AG04450 (cell line): ENCODE results near the gene IQCE. TPM values are rescaled to one million over a fixed set of nuclear protein-coding genes. Genes with fewer than 3 reads are reported as not detected.

ENCODE experiments used
- CTCF ChIA-PET: fragments of 300-600, 350-600 bp; formaldehyde crosslinking; extraction: SDS; loops from one replicate; lab custom pipeline; 2022; ENCODE audit warnings: antibody characterized with exemption, inconsistent platforms; lab: Charles Lee
- POLR2A ChIA-PET: fragments of 350-600 bp; formaldehyde crosslinking; extraction: SDS; loops from one replicate; lab custom pipeline; 2021; ENCODE audit warnings: antibody characterized with exemption, inconsistent platforms; lab: Yijun Ruan, JAX
- DNase-seq: peaks from one replicate; pipeline ENCODE4 v3.0.0-alpha.2; 2011; ENCODE audit warnings: low read depth, low spot score
- H3K27ac ChIP-seq: one replicate; pipeline ENCODE4 v1.5.1; 2012; ENCODE audit warnings: low read depth, low read length, control low read depth
- H3K27me3 ChIP-seq: one replicate; pipeline ENCODE4 v1.6.0; 2012; ENCODE audit warnings: low read length; ENCODE audit not compliant: control insufficient read depth, insufficient read depth
- H3K4me3 ChIP-seq: 2 replicates; pipeline ENCODE4 v1.5.1; 2011; ENCODE audit warnings: mild to moderate bottlenecking, low read depth, low read length, control low read depth
- H3K9me3 ChIP-seq: 2 replicates; pipeline ENCODE4 v1.5.1; 2012; ENCODE audit warnings: low read length; ENCODE audit not compliant: control insufficient read depth, insufficient read depth
- CTCF ChIP-seq: IDR thresholded peaks from 2 replicates; pipeline ENCODE4 v1.5.1; 2011; ENCODE audit warnings: low read depth, low read length, control low read depth, inconsistent platforms
- polyA plus RNA-seq: library from polyadenylated mRNA; depleted of rRNA; stranded (reverse); fragments of >200 nt; gene quantifications from 2 replicates; pipeline ENCODE4 v1.2.3, GENCODE V29; 2011

Gene IQCE
- polyA plus RNA-seq, 1 experiment: 6.8 TPM

- CTCF ChIA-PET: no interaction called here
- POLR2A ChIA-PET: no interaction called here
- H3K27ac ChIP-seq: no peak overlapping the region
- H3K9me3 ChIP-seq: no peaks in the 10 kb centered on the region
- DNase-seq: no peak
- no peak for TF ChIP-seq CTCF
- no peaks in the 10 kb centered on the region for H3K27me3 ChIP-seq
- no peak overlapping the region for H3K4me3 ChIP-seq
Observed at GRCh38 chr7:2570021-2570420, 11.2 kb downstream of the IQCE start.

GRCh38 chr7:2571409-2571808 is 12.6 kb downstream of the IQCE start:
- ChIA-PET POLR2A (interaction anchor here (1.6 kb wide), 1 partner anchor 60 kb away, joined by 4 read pairs; the partner anchor contains the start of gene TTYH3), CTCF (interaction anchor here (1.3 kb wide), 1 partner anchor 139 kb away, joined by 3 read pairs; no protein-coding TSS in a partner anchor)
- H3K9me3 ChIP-seq: no peaks in the 10 kb centered on the region; the same call in 1 of the 2 replicates
- no peak for DNase-seq
- no peaks in the 10 kb centered on the region for H3K27me3 ChIP-seq
- no peak overlapping the region for H3K27ac ChIP-seq
- no peak for TF ChIP-seq CTCF
- H3K4me3 ChIP-seq: no peak overlapping the region

- POLR2A ChIA-PET: interaction anchor here (0.9 to 1.6 kb wide), 2 partner anchors 59 to 156 kb away, joined by 4 read pairs; partner anchors contain the start of gene TTYH3
Observed at GRCh38 chr7:2572101-2572842, 13.5 kb downstream of the IQCE start.

GRCh38 chr7:2573761-2574160 is 15.0 kb downstream of the IQCE start:
- ChIA-PET POLR2A (no interaction called here), CTCF (interaction anchor here (1.0 kb wide), 1 partner anchor 107 kb away, joined by 3 read pairs; no protein-coding TSS in a partner anchor)
- Histone ChIP-seq H3K4me3 (no peak overlapping the region), H3K27me3 (no peaks in the 10 kb centered on the region), H3K9me3 (no peaks in the 10 kb centered on the region; the same call in 1 of the 2 replicates), H3K27ac (no peak overlapping the region)
- no peak for TF ChIP-seq CTCF
- no peak for DNase-seq

More at GRCh38 chr7:2572101-2572842, 13.5 kb downstream of the IQCE start:
- Histone ChIP-seq H3K27ac (no peak overlapping the region), H3K9me3 (no peaks in the 10 kb centered on the region; the same call in 1 of the 2 replicates), H3K4me3 (no peak overlapping the region), H3K27me3 (no peaks in the 10 kb centered on the region)
- CTCF ChIA-PET: no interaction called here
- no peak for TF ChIP-seq CTCF
- no peak for DNase-seq
